Kidney (tissue), 14 donors: ENCODE results near the gene SIGLEC6. TPM values are rescaled to one million over a fixed set of nuclear protein-coding genes. Genes with fewer than 3 reads are reported as not detected.

Experiments used
- DNase-seq, 5 donors: peaks; one replicate each; pipeline ENCODE4 v3.0.0-alpha.2; 2013 to 2020
- FAIRE-seq: peaks from 2 replicates; lab custom pipeline; 2012; peaks lifted over from hg19 to GRCh38; lab: Jason Lieb, UNC
- H3K27ac ChIP-seq, 2 donors: one replicate each; pipeline ENCODE4 v1.7.0; 2013; ENCODE audit warnings: low read depth in 2 of 2, low read length in 2 of 2, inconsistent platforms in 1 of 2
- H3K27me3 ChIP-seq: one replicate; pipeline ENCODE4 v1.7.1; 2013; ENCODE audit warnings: low read length, inconsistent platforms; ENCODE audit not compliant: control insufficient read depth, insufficient read depth
- H3K36me3 ChIP-seq, 3 donors: one replicate each; pipeline versions ENCODE4 v1.7.0 to v1.7.1; 2013; ENCODE audit warnings: low read length in 3 of 3, control low read depth in 1 of 3, inconsistent platforms in 1 of 3; ENCODE audit not compliant: insufficient read depth in 3 of 3, control insufficient read depth in 2 of 3
- H3K4me1 ChIP-seq, 3 donors: one replicate each; pipeline versions ENCODE4 v1.7.0 to v1.7.1; 2013; ENCODE audit warnings: low read length in 3 of 3, inconsistent platforms in 1 of 3, low read depth in 1 of 3; ENCODE audit not compliant: control insufficient read depth in 2 of 3, insufficient read depth in 2 of 3
- H3K4me3 ChIP-seq, 3 donors: one replicate each; pipeline versions ENCODE4 v1.7.0 to v1.8.1; 2013; ENCODE audit warnings: low read length in 3 of 3, control low read depth in 1 of 3, inconsistent platforms in 1 of 3
- H3K9ac ChIP-seq, 3 donors: one replicate each; pipeline versions ENCODE4 v1.7.0 to v1.7.1; 2013; ENCODE audit warnings: low read length in 3 of 3, control low read depth in 1 of 3, inconsistent platforms in 1 of 3
- H3K9me3 ChIP-seq, 3 donors: one replicate each; pipeline versions ENCODE4 v1.7.0 to v1.7.1; 2013; ENCODE audit warnings: low read length in 3 of 3, control low read depth in 1 of 3, inconsistent platforms in 1 of 3; ENCODE audit not compliant: control insufficient read depth in 2 of 3, insufficient read depth in 1 of 3
- intact Hi-C: fragments of 100-400 bp; cut with DNase I; formaldehyde crosslinking; loops from one replicate; pipeline ENCODE4 v1.11.1; 2022
- polyA plus RNA-seq: library from polyadenylated mRNA; stranded (reverse); fragments of 350-450 nt; fragmentation: Illumina TruSeq; extraction: RNeasy Lipid Tissue Mini Kit (QIAGEN cat#74804); gene quantifications from one replicate; pipeline ENCODE4 v1.2.3, GENCODE V29; 2014; ENCODE audit warnings: low read depth, low replicate concordance; ENCODE audit not compliant: insufficient read depth
- total RNA-seq: library from RNA; stranded (reverse); fragmentation: NEBNext Ultra II Directional; extraction: Animal tissue kit (Norgen Biotek cat#: 25700); gene quantifications from one replicate; pipeline ENCODE4 v1.2.1, GENCODE V29; 2021
- TF ChIP-seq, protein P1 (sequence below): IDR thresholded peaks from 3 replicates; pipeline ENCODE4 v1.5.1; 2012; ENCODE audit warnings: mild to moderate bottlenecking, moderate library complexity, borderline replicate concordance; ENCODE audit not compliant: insufficient read depth; ENCODE audit errors: extremely low read depth
- donor health status: control.
- donor health status: control.
- donor health status: control.
- donor health status: control.
- donor health status: control.
- donor health status: DM: yes; HTN: yes; CAD: no.
- donor health status: Normal renal cell carcinoma (clear cell type).

SIGLEC6 gene
- total and polyA plus RNA-seq, 2 donors from 2014 or later = 4.8 TPM; not detected in 1

- H3K36me3 ChIP-seq = no peaks in the 10 kb centered on the region
- intact Hi-C loops = loop anchor here (10.0 kb wide), 1 partner anchor 173 kb away; the partner anchor contains the start of gene SIGLEC14
- no peak for FAIRE-seq
Observed at GRCh38 chr19:51471527-51471926, 59.9 kb downstream of the SIGLEC6 start.

GRCh38 chr19:51470966-51471365 is 60.5 kb downstream of the SIGLEC6 start:
- no peak for DNase-seq
- FAIRE-seq = no peak
- Histone ChIP-seq H3K36me3 (no peaks in the 10 kb centered on the region), H3K9ac (no peak overlapping the region), H3K27me3 (no peaks in the 10 kb centered on the region), H3K9me3 (peaks cover 0 to under 1% (median 0%) of the 10 kb centered on the region in 3 donors), H3K27ac (no peak overlapping the region), H3K4me3 (no peak overlapping the region), H3K4me1 (no peaks in the 10 kb centered on the region)
- intact Hi-C loops = loop anchor here (10.0 kb wide), 1 partner anchor 174 kb away; the partner anchor contains the start of gene SIGLEC14
- TF ChIP-seq, protein P1, sequence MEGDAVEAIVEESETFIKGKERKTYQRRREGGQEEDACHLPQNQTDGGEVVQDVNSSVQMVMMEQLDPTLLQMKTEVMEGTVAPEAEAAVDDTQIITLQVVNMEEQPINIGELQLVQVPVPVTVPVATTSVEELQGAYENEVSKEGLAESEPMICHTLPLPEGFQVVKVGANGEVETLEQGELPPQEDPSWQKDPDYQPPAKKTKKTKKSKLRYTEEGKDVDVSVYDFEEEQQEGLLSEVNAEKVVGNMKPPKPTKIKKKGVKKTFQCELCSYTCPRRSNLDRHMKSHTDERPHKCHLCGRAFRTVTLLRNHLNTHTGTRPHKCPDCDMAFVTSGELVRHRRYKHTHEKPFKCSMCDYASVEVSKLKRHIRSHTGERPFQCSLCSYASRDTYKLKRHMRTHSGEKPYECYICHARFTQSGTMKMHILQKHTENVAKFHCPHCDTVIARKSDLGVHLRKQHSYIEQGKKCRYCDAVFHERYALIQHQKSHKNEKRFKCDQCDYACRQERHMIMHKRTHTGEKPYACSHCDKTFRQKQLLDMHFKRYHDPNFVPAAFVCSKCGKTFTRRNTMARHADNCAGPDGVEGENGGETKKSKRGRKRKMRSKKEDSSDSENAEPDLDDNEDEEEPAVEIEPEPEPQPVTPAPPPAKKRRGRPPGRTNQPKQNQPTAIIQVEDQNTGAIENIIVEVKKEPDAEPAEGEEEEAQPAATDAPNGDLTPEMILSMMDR = no peak

More at GRCh38 chr19:51471527-51471926, 59.9 kb downstream of the SIGLEC6 start:
- H3K4me1 ChIP-seq = no peaks in the 10 kb centered on the region
- H3K4me3 ChIP-seq = no peak overlapping the region
- H3K9ac ChIP-seq = no peak overlapping the region
- no peak for DNase-seq
- peaks cover 0 to 3% (median 0%) of the 10 kb centered on the region in 3 donors for H3K9me3 ChIP-seq
- no peaks in the 10 kb centered on the region for H3K27me3 ChIP-seq
- TF ChIP-seq, protein P1 = no peak
- no peak overlapping the region for H3K27ac ChIP-seq

- Histone ChIP-seq H3K9me3 (no peaks in the 10 kb centered on the region), H3K4me3 (no peak overlapping the region), H3K4me1 (no peaks in the 10 kb centered on the region), H3K9ac (no peak overlapping the region), H3K36me3 (no peaks in the 10 kb centered on the region), H3K27ac (no peak overlapping the region), H3K27me3 (no peaks in the 10 kb centered on the region)
- DNase-seq = no peak
- FAIRE-seq = no peak
- TF ChIP-seq, protein P1 = no peak
- intact Hi-C loops = loop anchor here (10.0 kb wide), 1 partner anchor 175 kb away; the partner anchor contains the start of gene SIGLEC14
Observed at GRCh38 chr19:51469629-51470028, 61.8 kb downstream of the SIGLEC6 start.

DNA sequence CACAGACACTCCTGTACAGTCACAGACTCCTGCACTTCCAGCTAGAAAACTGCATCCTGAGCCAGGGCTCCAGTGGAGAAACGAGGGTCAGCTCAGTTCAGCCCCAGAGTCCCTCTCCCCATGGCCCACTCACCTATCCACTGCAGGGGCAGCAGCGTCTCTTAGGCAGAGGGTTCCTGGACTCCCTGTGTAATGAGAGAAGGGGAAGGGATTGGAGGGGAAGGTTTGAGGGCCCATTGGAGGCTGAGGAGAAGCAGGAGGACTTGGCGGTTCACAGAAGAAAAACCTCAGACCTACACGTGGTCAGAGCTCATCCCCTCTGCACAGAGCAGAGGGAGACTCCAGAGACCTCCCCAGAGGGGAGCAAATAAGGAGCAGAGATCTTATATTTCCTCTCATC is 62.3 kb downstream of the SIGLEC6 start:
- no peak for DNase-seq
- no peak overlapping the region for H3K27ac ChIP-seq
- TF ChIP-seq, protein P1 = no peak
- no peak overlapping the region for H3K4me3 ChIP-seq
- H3K27me3 ChIP-seq = peaks cover 2% of the 10 kb centered on the region
- H3K9ac ChIP-seq = no peak overlapping the region
- no peak for FAIRE-seq
- no peaks in the 10 kb centered on the region for H3K4me1 ChIP-seq
- H3K36me3 ChIP-seq = no peaks in the 10 kb centered on the region
- no peaks in the 10 kb centered on the region for H3K9me3 ChIP-seq
- intact Hi-C loops = no loop called here
